ENCODE results near the gene CYP2U1. TPM values are rescaled to one million over a fixed set of nuclear protein-coding genes. Genes with fewer than 3 reads are reported as not detected.

CYP2U1 gene
- total RNA-seq (2021) (1.1 and 1.3 TPM in 2 replicates), Bru-seq, nascent RNA (percentile 27 among the genes with signal in this experiment), BruChase-seq, experiment 1, labeled RNA remaining after a 2-hour chase (percentile 26 among the genes with signal in this experiment), BruChase-seq, experiment 2, labeled RNA remaining after a 6-hour chase (percentile 40 among the genes with signal in this experiment)
- long read RNA-seq, full-length matches to known transcripts: 1 of 1 reads
- long read RNA-seq, partial matches to known transcripts: 0 of 1 reads
- long read RNA-seq, other reads (novel, unspliced or antisense): 0 of 1 reads

DNA sequence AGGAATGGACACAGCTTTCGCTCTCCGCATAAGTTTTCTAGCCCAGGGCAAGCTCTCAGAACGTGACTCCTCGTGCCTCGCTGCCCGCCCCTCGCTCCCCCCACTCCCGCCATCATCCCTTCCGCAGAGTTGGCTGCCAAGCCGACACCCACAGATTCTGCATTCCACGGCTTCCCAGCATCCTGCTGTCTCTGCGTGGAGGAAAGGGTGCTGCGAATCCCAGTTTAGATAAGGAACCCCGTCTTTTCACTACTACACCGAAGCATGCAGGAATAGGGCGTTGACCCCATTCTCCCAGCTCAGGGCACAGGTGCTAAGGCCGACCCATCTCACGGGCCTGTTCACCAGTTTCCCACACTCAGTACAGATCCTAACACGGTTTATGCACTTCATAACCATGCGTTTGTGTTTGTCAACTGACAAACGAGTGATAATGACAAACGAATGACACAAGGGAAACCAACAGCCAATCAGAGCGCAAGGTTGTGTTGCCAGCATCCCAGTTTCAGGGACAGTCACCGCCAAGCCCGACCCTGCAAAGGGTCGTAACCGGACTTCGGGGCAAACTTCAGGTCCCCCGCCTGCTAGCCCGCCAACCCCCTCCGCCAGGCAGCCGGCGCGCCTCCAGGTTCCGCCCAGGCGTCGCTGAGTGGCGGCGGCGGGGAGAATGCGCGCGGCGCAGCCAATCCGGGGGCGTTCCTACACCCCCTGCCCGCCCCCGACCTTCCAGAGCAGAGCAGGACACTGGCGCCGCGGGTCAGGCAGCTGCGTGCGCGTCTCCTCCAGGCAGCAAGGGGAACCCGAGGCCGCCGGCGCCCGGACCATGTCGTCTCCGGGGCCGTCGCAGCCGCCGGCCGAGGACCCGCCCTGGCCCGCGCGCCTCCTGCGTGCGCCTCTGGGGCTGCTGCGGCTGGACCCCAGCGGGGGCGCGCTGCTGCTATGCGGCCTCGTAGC, at the start of gene CYP2U1:
CYP2U1 (plus strand) TSS at position 729 of the 954 bp plus-strand sequence; CDS start at position 824, 95 bp downstream.
- Histone ChIP-seq H3K79me2 (ENCODE audit: low read depth) (no peaks in the 10 kb centered on the region), H3K27me3 (ENCODE audit: insufficient read depth, low read depth) (no peaks in the 10 kb centered on the region), H3K4me2 (peak within 1 kb of the TSS; percentile 82), H2AFZ (peak within 1 kb of the TSS; percentile 84), H3K4me3 (peak within 1 kb of the TSS; percentile 62), H3K9me3 (ENCODE audit: insufficient read depth, low read depth) (no peaks in the 10 kb centered on the region), H4K20me1 (ENCODE audit: insufficient read depth) (no peaks in the 10 kb centered on the region), H3K4me1 (replicated peaks; ENCODE audit: insufficient read depth) (no peaks in the 10 kb centered on the region), H3K9me2 (ENCODE audit: insufficient read depth) (no peaks in the 10 kb centered on the region), H3K27ac (no peak within 1 kb of the TSS), H3K36me3 (ENCODE audit: low read depth) (no peaks in the 10 kb centered on the region), H3F3A (ENCODE audit: insufficient read depth, low read depth) (no peaks in the 10 kb centered on the region)
- peak in 1 of 2 experiments; percentile 58 for DNase-seq
- ChIA-PET POLR2A (ENCODE audit: unreplicated experiment) (interaction anchor here (0.6 kb wide), 1 partner anchor 68 kb away, joined by 3 read pairs; no protein-coding TSS in a partner anchor), CTCF (no interaction called here)
- no peak for TF ChIP-seq EZH2 (IDR thresholded peaks at IDR 0.05; ENCODE audit: low read depth)
- TF ChIP-seq, protein P1, sequence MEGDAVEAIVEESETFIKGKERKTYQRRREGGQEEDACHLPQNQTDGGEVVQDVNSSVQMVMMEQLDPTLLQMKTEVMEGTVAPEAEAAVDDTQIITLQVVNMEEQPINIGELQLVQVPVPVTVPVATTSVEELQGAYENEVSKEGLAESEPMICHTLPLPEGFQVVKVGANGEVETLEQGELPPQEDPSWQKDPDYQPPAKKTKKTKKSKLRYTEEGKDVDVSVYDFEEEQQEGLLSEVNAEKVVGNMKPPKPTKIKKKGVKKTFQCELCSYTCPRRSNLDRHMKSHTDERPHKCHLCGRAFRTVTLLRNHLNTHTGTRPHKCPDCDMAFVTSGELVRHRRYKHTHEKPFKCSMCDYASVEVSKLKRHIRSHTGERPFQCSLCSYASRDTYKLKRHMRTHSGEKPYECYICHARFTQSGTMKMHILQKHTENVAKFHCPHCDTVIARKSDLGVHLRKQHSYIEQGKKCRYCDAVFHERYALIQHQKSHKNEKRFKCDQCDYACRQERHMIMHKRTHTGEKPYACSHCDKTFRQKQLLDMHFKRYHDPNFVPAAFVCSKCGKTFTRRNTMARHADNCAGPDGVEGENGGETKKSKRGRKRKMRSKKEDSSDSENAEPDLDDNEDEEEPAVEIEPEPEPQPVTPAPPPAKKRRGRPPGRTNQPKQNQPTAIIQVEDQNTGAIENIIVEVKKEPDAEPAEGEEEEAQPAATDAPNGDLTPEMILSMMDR (conservative IDR thresholded peaks at IDR 0.05): no peak
- intact Hi-C loops (cut with micrococcal nuclease; ENCODE audit: unreplicated experiment): no loop called here
- no TSS peak for BruUV-seq (replicated peaks)

DNA sequence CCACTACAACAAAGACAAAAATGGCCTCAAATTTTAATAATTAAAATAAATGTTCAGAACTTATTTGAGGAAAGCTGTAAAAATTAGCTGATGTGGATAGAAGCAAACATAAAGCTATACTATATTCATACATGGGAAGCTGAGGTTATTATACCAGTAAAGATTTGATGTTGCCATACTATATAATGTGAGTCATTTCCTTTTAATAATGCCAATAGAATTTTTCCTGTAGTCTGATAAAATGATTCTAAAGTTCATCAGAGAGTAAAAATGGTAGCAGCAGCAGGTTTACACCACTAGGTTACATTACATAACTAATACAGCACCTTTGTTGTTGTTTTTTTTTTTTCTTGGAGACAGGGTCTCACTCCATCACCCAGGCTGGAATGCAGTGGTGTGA, 45.5 kb upstream of the CYP2U1 start:
- Histone ChIP-seq H3K9me2 (ENCODE audit: insufficient read depth) (no peaks in the 10 kb centered on the region), H2AFZ (no peak overlapping the region), H3F3A (ENCODE audit: insufficient read depth, low read depth) (no peaks in the 10 kb centered on the region), H3K27ac (no peak overlapping the region), H3K4me2 (no peak overlapping the region), H3K4me1 (replicated peaks; ENCODE audit: insufficient read depth) (no peaks in the 10 kb centered on the region), H3K4me3 (no peak overlapping the region), H3K27me3 (ENCODE audit: insufficient read depth, low read depth) (no peaks in the 10 kb centered on the region), H3K36me3 (ENCODE audit: low read depth) (no peaks in the 10 kb centered on the region), H3K9me3 (ENCODE audit: insufficient read depth, low read depth) (no peaks in the 10 kb centered on the region), H4K20me1 (ENCODE audit: insufficient read depth) (no peaks in the 10 kb centered on the region), H3K79me2 (ENCODE audit: low read depth) (no peaks in the 10 kb centered on the region)
- TF ChIP-seq, protein P1 (conservative IDR thresholded peaks at IDR 0.05): no peak
- no peak for TF ChIP-seq EZH2 (IDR thresholded peaks at IDR 0.05; ENCODE audit: low read depth)
- ChIA-PET CTCF (no interaction called here), POLR2A (ENCODE audit: unreplicated experiment) (no interaction called here)
- intact Hi-C loops (cut with micrococcal nuclease; ENCODE audit: unreplicated experiment): no loop called here
- no TSS peak for BruUV-seq (replicated peaks)
- DNase-seq: no peak

DNA sequence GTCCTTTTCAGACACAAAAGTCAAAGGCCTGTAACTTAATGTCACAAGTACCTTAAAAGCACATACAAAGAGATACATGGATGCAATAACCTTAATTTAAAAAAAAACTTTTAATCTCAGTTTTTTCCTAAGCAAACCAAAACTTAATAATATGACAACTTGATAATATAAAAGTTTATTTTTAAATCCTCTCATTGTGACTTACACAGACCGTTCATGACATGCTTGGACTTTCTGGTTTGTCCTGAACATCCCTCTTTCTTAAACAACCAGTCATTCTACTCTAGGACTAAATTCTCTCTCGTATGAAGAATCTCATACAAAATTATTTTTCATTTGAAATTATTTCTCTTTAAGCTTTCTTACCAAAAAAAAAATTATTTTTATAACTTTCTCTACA, 43.1 kb upstream of the CYP2U1 start:
- Histone ChIP-seq H3K9me3 (ENCODE audit: insufficient read depth, low read depth) (no peaks in the 10 kb centered on the region), H3K9me2 (ENCODE audit: insufficient read depth) (no peaks in the 10 kb centered on the region), H4K20me1 (ENCODE audit: insufficient read depth) (no peaks in the 10 kb centered on the region), H3K4me2 (no peak overlapping the region), H3K79me2 (ENCODE audit: low read depth) (no peaks in the 10 kb centered on the region), H3K4me3 (no peak overlapping the region), H3K36me3 (ENCODE audit: low read depth) (no peaks in the 10 kb centered on the region), H3F3A (ENCODE audit: insufficient read depth, low read depth) (no peaks in the 10 kb centered on the region), H3K27ac (no peak overlapping the region), H3K27me3 (ENCODE audit: insufficient read depth, low read depth) (no peaks in the 10 kb centered on the region), H2AFZ (no peak overlapping the region), H3K4me1 (replicated peaks; ENCODE audit: insufficient read depth) (no peaks in the 10 kb centered on the region)
- ChIA-PET POLR2A (ENCODE audit: unreplicated experiment) (no interaction called here), CTCF (no interaction called here)
- no peak for DNase-seq
- intact Hi-C loops (cut with micrococcal nuclease; ENCODE audit: unreplicated experiment): no loop called here
- no TSS peak for BruUV-seq (replicated peaks)
- no peak for TF ChIP-seq EZH2 (IDR thresholded peaks at IDR 0.05; ENCODE audit: low read depth)
- TF ChIP-seq, protein P1 (conservative IDR thresholded peaks at IDR 0.05): no peak

All from PC-9 (cell line).